H9 (cell line): ENCODE measurements around the gene CALM1. TPM values are rescaled to one million over a fixed set of nuclear protein-coding genes. Genes with fewer than 3 reads are reported as not detected.

Experiments
- DNase-seq: peaks from one replicate; pipeline ENCODE4 v3.0.0-alpha.2; 2017
- H2AFZ ChIP-seq: one replicate; pipeline ENCODE4 v1.6.1; 2013; ENCODE audit warnings: mild to moderate bottlenecking, low read length, control low read depth, moderate library complexity
- H2AK5ac ChIP-seq: 2 replicates; pipeline ENCODE4 v1.6.1; 2013; ENCODE audit warnings: low read length, control low read depth, mixed read lengths; ENCODE audit not compliant: insufficient read length
- H2BK120ac ChIP-seq: one replicate; pipeline ENCODE4 v1.6.1; 2013; ENCODE audit warnings: low read depth, mild to moderate bottlenecking, low read length, control low read depth, inconsistent platforms; ENCODE audit not compliant: poor library complexity, severe bottlenecking
- H2BK12ac ChIP-seq: 2 replicates; pipeline ENCODE4 v1.6.1; 2013; ENCODE audit warnings: low read length, control low read depth, mixed read lengths, low read depth; ENCODE audit not compliant: insufficient read length
- H2BK15ac ChIP-seq: 2 replicates; pipeline ENCODE4 v1.6.1; 2013; ENCODE audit warnings: low read depth, low read length, control low read depth
- H2BK20ac ChIP-seq: one replicate; pipeline ENCODE4 v1.6.1; 2013; ENCODE audit warnings: low read depth, mild to moderate bottlenecking, low read length, control low read depth, inconsistent platforms; ENCODE audit not compliant: poor library complexity, severe bottlenecking
- H2BK5ac ChIP-seq: 2 replicates; pipeline ENCODE4 v1.6.1; 2013; ENCODE audit warnings: low read length, control low read depth, mixed read lengths; ENCODE audit not compliant: insufficient read length
- H3K14ac ChIP-seq: 2 replicates; pipeline ENCODE4 v1.6.1; 2013; ENCODE audit warnings: low read length, control low read depth; ENCODE audit not compliant: insufficient read depth
- H3K18ac ChIP-seq: 2 replicates; pipeline ENCODE4 v1.6.1; 2013; ENCODE audit warnings: low read depth, mild to moderate bottlenecking, mixed read lengths, low read length, control low read depth; ENCODE audit not compliant: insufficient read length
- H3K23ac ChIP-seq: 2 replicates; pipeline ENCODE4 v1.6.1; 2013; ENCODE audit warnings: low read length, control low read depth, mixed read lengths, low read depth; ENCODE audit not compliant: insufficient read length
- H3K23me2 ChIP-seq: 2 replicates; pipeline ENCODE4 v1.6.1; 2013; ENCODE audit warnings: low read depth, mild to moderate bottlenecking, mixed read lengths, low read length, control low read depth; ENCODE audit not compliant: insufficient read length, poor library complexity, severe bottlenecking
- H3K27ac ChIP-seq: 2 replicates; pipeline ENCODE4 v1.5.1; 2013; ENCODE audit warnings: low read length, control low read depth, mixed read lengths, low read depth; ENCODE audit not compliant: insufficient read length
- H3K27me3 ChIP-seq: 2 replicates; pipeline ENCODE4 v1.6.1; 2013; ENCODE audit warnings: low read length, control low read depth, inconsistent platforms; ENCODE audit not compliant: insufficient read depth
- H3K4ac ChIP-seq: 2 replicates; pipeline ENCODE4 v1.6.1; 2013; ENCODE audit warnings: low read depth, mild to moderate bottlenecking, control low read depth, inconsistent platforms, low read length, moderate library complexity
- H3K4me1 ChIP-seq: 2 replicates; pipeline ENCODE4 v1.6.1; 2013; ENCODE audit warnings: low read length, control low read depth, inconsistent platforms; ENCODE audit not compliant: insufficient read depth
- H3K4me2 ChIP-seq: 2 replicates; pipeline ENCODE4 v1.6.1; 2013; ENCODE audit warnings: low read length, control low read depth, mixed read lengths; ENCODE audit not compliant: insufficient read length, insufficient read depth
- H3K56ac ChIP-seq: 2 replicates; pipeline ENCODE4 v1.6.1; 2013; ENCODE audit warnings: low read depth, mild to moderate bottlenecking, mixed read lengths, low read length, control low read depth; ENCODE audit not compliant: insufficient read length
- H3K79me1 ChIP-seq: 2 replicates; pipeline ENCODE4 v1.6.1; 2013; ENCODE audit warnings: low read depth, mild to moderate bottlenecking, moderate library complexity, low read length, control low read depth, inconsistent platforms; ENCODE audit not compliant: insufficient read depth, poor library complexity, severe bottlenecking
- H3K79me2 ChIP-seq: 2 replicates; pipeline ENCODE4 v1.6.1; 2013; ENCODE audit warnings: low read length, control low read depth, inconsistent platforms; ENCODE audit not compliant: insufficient read depth
- H3K9ac ChIP-seq: 2 replicates; pipeline ENCODE4 v1.6.1; 2013; ENCODE audit warnings: low read length, control low read depth, mixed read lengths; ENCODE audit not compliant: insufficient read length; ENCODE audit errors: extremely low read depth
- H3K9me3 ChIP-seq: one replicate; pipeline ENCODE4 v1.6.1; 2013; ENCODE audit warnings: low read depth, low read length, inconsistent platforms; ENCODE audit not compliant: control insufficient read depth
- H3T11ph ChIP-seq: one replicate; pipeline ENCODE4 v1.6.1; 2013; ENCODE audit warnings: mild to moderate bottlenecking, low read length, control low read depth, inconsistent platforms
- H4K20me1 ChIP-seq: one replicate; pipeline ENCODE4 v1.6.1; 2013; ENCODE audit not compliant: control insufficient read depth, insufficient read length, insufficient read depth
- H4K5ac ChIP-seq: 2 replicates; pipeline ENCODE4 v1.6.1; 2013; ENCODE audit warnings: low read depth, mild to moderate bottlenecking, mixed read lengths, low read length, control low read depth; ENCODE audit not compliant: insufficient read length
- H4K8ac ChIP-seq: replicated peaks from 2 replicates; pipeline ENCODE4 v1.6.1; 2013; ENCODE audit warnings: low read length, control low read depth, mixed read lengths, low read depth; ENCODE audit not compliant: insufficient read length
- H4K91ac ChIP-seq: 2 replicates; pipeline ENCODE4 v1.6.1; 2013; ENCODE audit warnings: low read depth, mild to moderate bottlenecking, moderate library complexity, mixed read lengths, low read length, control low read depth; ENCODE audit not compliant: insufficient read length
- H3K27ac Mint-ChIP-seq, 3 experiments: 2 replicates in 2 of 3; 3 replicates in 1 of 3; pipeline ENCODE4 v1.8.0; 2020 to 2021; ENCODE audit warnings: mixed read lengths in 3 of 3, mild to moderate bottlenecking in 1 of 3, moderate library complexity in 1 of 3
- H3K27me3 Mint-ChIP-seq: 2 replicates; pipeline ENCODE4 v1.8.0; 2021; ENCODE audit warnings: low read depth, mild to moderate bottlenecking, moderate library complexity, mixed read lengths
- H3K36me3 Mint-ChIP-seq, 3 experiments: 2 replicates in 2 of 3; 3 replicates in 1 of 3; pipeline ENCODE4 v1.8.0; 2020 to 2021; ENCODE audit warnings: low read depth in 3 of 3, mixed read lengths in 3 of 3; ENCODE audit not compliant: insufficient read depth in 1 of 3
- H3K4me1 Mint-ChIP-seq, 2 experiments: 2 replicates each; pipeline ENCODE4 v1.8.0; 2020; ENCODE audit warnings: mixed read lengths in 2 of 2
- H3K4me3 Mint-ChIP-seq, 2 experiments: 2 replicates in 1 of 2; 3 replicates in 1 of 2; pipeline ENCODE4 v1.8.0; 2020 to 2021; ENCODE audit warnings: mild to moderate bottlenecking in 2 of 2, mixed read lengths in 2 of 2, moderate library complexity in 1 of 2
- H3K9me3 Mint-ChIP-seq, 2 experiments: 2 replicates in 1 of 2; 3 replicates in 1 of 2; pipeline ENCODE4 v1.8.0; 2020; ENCODE audit warnings: mild to moderate bottlenecking in 2 of 2, mixed read lengths in 2 of 2, moderate library complexity in 1 of 2
- WGBS: extraction: QIAGEN DNeasy Blood & Tissue Kit; methylation state at CpG from one replicate; pipeline ENCODE4 v1.1.7; 2013; ENCODE audit warnings: missing lambda C conversion rate, low lambda C conversion rate, mixed read lengths; ENCODE audit not compliant: insufficient read length; ENCODE audit errors: extremely low coverage; 5-methylcytosine and 5-hydroxymethylcytosine counted together
- total RNA-seq: library from RNA; stranded (reverse); gene quantifications from 2 replicates; pipeline ENCODE4 v1.2.1, GENCODE V29; 2021
- TF ChIP-seq, protein P1 (sequence below): fragments of 200-600 bp; sonication (generic); conservative IDR thresholded peaks from 3 replicates; pipeline ENCODE4 v1.8.0; 2021; ENCODE audit warnings: antibody characterized with exemption, mild to moderate bottlenecking

CALM1 gene
- total RNA-seq, 1 experiment from 2014 or later, result 354 TPM

DNA sequence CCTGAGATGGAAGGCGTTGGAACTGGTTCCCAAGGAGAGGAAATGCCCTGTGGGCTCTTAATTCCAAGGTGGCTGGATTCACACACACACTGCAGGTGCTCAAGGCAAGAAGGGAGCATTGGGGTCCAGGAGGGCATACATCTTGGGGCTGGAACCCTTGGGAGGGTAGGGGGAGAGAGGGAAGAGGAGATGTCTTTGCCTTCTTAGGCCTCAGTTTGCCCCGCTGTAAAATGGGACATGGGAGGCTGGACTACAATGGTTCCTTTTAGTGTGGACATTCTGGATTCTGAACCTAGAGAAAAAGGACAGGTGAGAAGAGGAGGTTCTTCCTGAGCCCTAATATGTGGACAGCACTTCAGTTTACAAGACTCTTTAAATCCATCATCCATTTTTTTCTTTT is 43.8 kb downstream of the CALM1 start:
- Mint-ChIP-seq H3K36me3 (peaks cover 0 to 2% (median 0%) of the 10 kb centered on the region in 3 experiments; a peak in 1 of 7 replicates), H3K4me3 (peak overlapping the region; percentile 12 to 20; a peak in 2 of 5 replicates), H3K27me3 (no peaks in the 10 kb centered on the region; the same call in 1 of the 2 replicates), H3K27ac (peak overlapping the region in 2 of 3 experiments; percentile 81 to 94; a peak in 3 of 7 replicates), H3K9me3 (peaks cover 3 to 4% of the 10 kb centered on the region in 2 experiments), H3K4me1 (peaks cover 48 to 53% of the 10 kb centered on the region in 2 experiments)
- no peak overlapping the region for H2AK5ac ChIP-seq
- H3K14ac ChIP-seq, result no peak overlapping the region
- no peaks in the 10 kb centered on the region for H3K27me3 ChIP-seq
- no peak overlapping the region for H3K9ac ChIP-seq
- no peak overlapping the region for H4K91ac ChIP-seq
- DNase-seq, result no peak
- H2BK15ac ChIP-seq, result no peak overlapping the region
- H3K79me1 ChIP-seq, result no peaks in the 10 kb centered on the region
- peak overlapping the region; percentile 8 for H3K4me2 ChIP-seq
- no peak overlapping the region for H4K5ac ChIP-seq
- no peak overlapping the region for H3K4ac ChIP-seq
- H3K9me3 ChIP-seq, result peaks cover 4% of the 10 kb centered on the region
- no peaks in the 10 kb centered on the region for H4K20me1 ChIP-seq
- no peaks in the 10 kb centered on the region for H3K79me2 ChIP-seq
- H3K56ac ChIP-seq, result no peak overlapping the region
- H2BK12ac ChIP-seq, result no peak overlapping the region
- H2BK20ac ChIP-seq, result no peak overlapping the region
- no peak overlapping the region for H4K8ac ChIP-seq
- no peak overlapping the region for H3K23ac ChIP-seq
- H2BK120ac ChIP-seq, result no peak overlapping the region
- H3K4me1 ChIP-seq, result peaks cover 6% of the 10 kb centered on the region; the same call in 1 of the 2 replicates
- peak overlapping the region; percentile 42 for H3K27ac ChIP-seq
- no peaks in the 10 kb centered on the region for H3K23me2 ChIP-seq
- no peak overlapping the region for H2AFZ ChIP-seq
- no peak overlapping the region for H3K18ac ChIP-seq
- no CpG with 5 or more reads among the region's 2 CpGs for WGBS
- H3T11ph ChIP-seq, result no peak overlapping the region
- no peak overlapping the region for H2BK5ac ChIP-seq
- TF ChIP-seq, protein P1, sequence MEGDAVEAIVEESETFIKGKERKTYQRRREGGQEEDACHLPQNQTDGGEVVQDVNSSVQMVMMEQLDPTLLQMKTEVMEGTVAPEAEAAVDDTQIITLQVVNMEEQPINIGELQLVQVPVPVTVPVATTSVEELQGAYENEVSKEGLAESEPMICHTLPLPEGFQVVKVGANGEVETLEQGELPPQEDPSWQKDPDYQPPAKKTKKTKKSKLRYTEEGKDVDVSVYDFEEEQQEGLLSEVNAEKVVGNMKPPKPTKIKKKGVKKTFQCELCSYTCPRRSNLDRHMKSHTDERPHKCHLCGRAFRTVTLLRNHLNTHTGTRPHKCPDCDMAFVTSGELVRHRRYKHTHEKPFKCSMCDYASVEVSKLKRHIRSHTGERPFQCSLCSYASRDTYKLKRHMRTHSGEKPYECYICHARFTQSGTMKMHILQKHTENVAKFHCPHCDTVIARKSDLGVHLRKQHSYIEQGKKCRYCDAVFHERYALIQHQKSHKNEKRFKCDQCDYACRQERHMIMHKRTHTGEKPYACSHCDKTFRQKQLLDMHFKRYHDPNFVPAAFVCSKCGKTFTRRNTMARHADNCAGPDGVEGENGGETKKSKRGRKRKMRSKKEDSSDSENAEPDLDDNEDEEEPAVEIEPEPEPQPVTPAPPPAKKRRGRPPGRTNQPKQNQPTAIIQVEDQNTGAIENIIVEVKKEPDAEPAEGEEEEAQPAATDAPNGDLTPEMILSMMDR, result no peak
